GM13976 (cell line): ENCODE measurements around the gene CKB.
A peak's percentile ranks its signal among the peaks of the same experiment; 100 is the strongest.

Experiments
- DNase-seq: peaks from one replicate; pipeline ENCODE4 v3.0.0; 2012; ENCODE audit warnings: low spot score
- CTCF ChIP-seq: IDR thresholded peaks from 2 replicates; pipeline ENCODE4 v1.5.1; 2012; ENCODE audit warnings: borderline replicate concordance, mild to moderate bottlenecking; ENCODE audit not compliant: insufficient read depth; ENCODE audit errors: extremely low read depth, missing control alignments, control extremely low read depth
- in situ Hi-C: fragments of 300-500 bp; cut with MboI; formaldehyde crosslinking; loops from one replicate; pipeline ENCODE4 v1.12.0; 2022; ENCODE audit warnings: low sequenced_read_pairs, mixed read lengths, inconsistent platforms; ENCODE audit not compliant: unreplicated experiment

CKB gene

GRCh38 chr14:103491691-103492090 lies 30.9 kb downstream of the CKB start:
- no peak for DNase-seq
- TF ChIP-seq CTCF = no peak
- in situ Hi-C loops = no loop called here

GRCh38 chr14:103489621-103490020 lies 33.0 kb downstream of the CKB start:
- TF ChIP-seq CTCF = no peak
- no peak for DNase-seq
- in situ Hi-C loops = no loop called here

- in situ Hi-C loops = no loop called here
Observed at GRCh38 chr14:103488960-103489359, 33.7 kb downstream of the CKB start.

GRCh38 chr14:103488071-103488470 lies 34.6 kb downstream of the CKB start:
- no peak for DNase-seq
- TF ChIP-seq CTCF = no peak
- in situ Hi-C loops = no loop called here

More at GRCh38 chr14:103488960-103489359, 33.7 kb downstream of the CKB start:
- no peak for DNase-seq
- TF ChIP-seq CTCF = no peak

- no peak for TF ChIP-seq CTCF
- in situ Hi-C loops = no loop called here
- no peak for DNase-seq
Observed at GRCh38 chr14:103485504-103485903, 37.1 kb downstream of the CKB start.

GRCh38 chr14:103483600-103483999 lies 39.0 kb downstream of the CKB start:
- no peak for TF ChIP-seq CTCF
- DNase-seq = no peak
- in situ Hi-C loops = no loop called here

GRCh38 chr14:103480595-103480994 lies 42.0 kb downstream of the CKB start:
- DNase-seq = peak; percentile 64
- in situ Hi-C loops = no loop called here
- no peak for TF ChIP-seq CTCF
